H1 (cell line): Measurements from ENCODE around the gene PRLHR. TPM values are rescaled to one million over a fixed set of nuclear protein-coding genes. Genes with fewer than 3 reads are reported as not detected.

Source experiments
- CTCF ChIA-PET: fragments of 300-600 bp; sonication (Branson Sonifier 250); formaldehyde crosslinking; loops from one replicate; lab custom pipeline; 2021; ENCODE audit not compliant: partially characterized antibody; lab: Charles Lee
- POLR2A ChIA-PET: fragments of 300-600 bp; sonication (Branson Sonifier 250); formaldehyde crosslinking; loops from one replicate; lab custom pipeline; 2021; ENCODE audit warnings: inconsistent platforms; ENCODE audit not compliant: partially characterized antibody; lab: Charles Lee
- DNase-seq, 2 experiments: peaks; one replicate each; pipeline versions ENCODE4 v3.0.0 to v3.0.0-alpha.2; 2010 to 2022; ENCODE audit warnings: low spot score in 2 of 2, low read depth in 1 of 2, mixed read lengths in 1 of 2
- FAIRE-seq: peaks from 2 replicates; lab custom pipeline; 2011; peaks lifted over from hg19 to GRCh38; lab: Jason Lieb, UNC
- H2AFZ ChIP-seq: 2 replicates; pipeline ENCODE4 v1.8.1; 2012; ENCODE audit warnings: low read length, inconsistent platforms
- H2AK5ac ChIP-seq: 2 replicates; pipeline ENCODE4 v1.6.1; 2013; ENCODE audit warnings: low read depth, low read length
- H2BK120ac ChIP-seq: replicated peaks from 2 replicates; pipeline ENCODE3; 2013; ENCODE audit warnings: low read depth, low read length, inconsistent platforms
- H2BK12ac ChIP-seq: 2 replicates; pipeline ENCODE4 v1.6.1; 2013; ENCODE audit warnings: low read depth, low read length
- H2BK15ac ChIP-seq: 2 replicates; pipeline ENCODE4 v1.6.1; 2013; ENCODE audit warnings: low read length
- H2BK20ac ChIP-seq: 2 replicates; pipeline ENCODE4 v1.6.1; 2013; ENCODE audit warnings: low read length
- H2BK5ac ChIP-seq: 2 replicates; pipeline ENCODE4 v1.6.1; 2013; ENCODE audit warnings: low read depth, low read length
- H3K14ac ChIP-seq: 2 replicates; pipeline ENCODE4 v1.6.1; 2013; ENCODE audit warnings: inconsistent platforms; ENCODE audit not compliant: insufficient read length
- H3K18ac ChIP-seq: 2 replicates; pipeline ENCODE4 v1.6.1; 2013; ENCODE audit warnings: low read length; ENCODE audit errors: extremely low read depth
- H3K23ac ChIP-seq: 2 replicates; pipeline ENCODE4 v1.6.1; 2013; ENCODE audit warnings: inconsistent platforms; ENCODE audit not compliant: insufficient read length
- H3K23me2 ChIP-seq: 2 replicates; pipeline ENCODE4 v1.6.1; 2013; ENCODE audit warnings: low read depth, low read length
- H3K27ac ChIP-seq: 2 replicates; pipeline ENCODE4 v1.6.1; 2011; ENCODE audit warnings: low read depth, low read length, inconsistent platforms
- H3K27me3 ChIP-seq, 4 experiments: replicated peaks in 1 of 4; 1 replicate in 1 of 4; 2 replicates in 3 of 4; pipeline versions ENCODE4 v1.6.1 to v1.8.1; 2011 to 2013; ENCODE audit warnings: low read length in 3 of 4, mild to moderate bottlenecking in 3 of 4, inconsistent platforms in 2 of 4, mixed read lengths in 2 of 4, moderate library complexity in 1 of 4; ENCODE audit not compliant: control insufficient read depth in 3 of 4, insufficient read depth in 3 of 4; ENCODE audit errors: extremely low read depth in 1 of 4
- H3K36me3 ChIP-seq, 4 experiments: 2 replicates each; pipeline versions ENCODE4 v1.6.1 to v1.8.1; 2011 to 2013; ENCODE audit warnings: mild to moderate bottlenecking in 4 of 4, low read length in 3 of 4, moderate library complexity in 2 of 4, control low read depth in 1 of 4, inconsistent platforms in 1 of 4; ENCODE audit not compliant: insufficient read depth in 4 of 4, control insufficient read depth in 2 of 4
- H3K4ac ChIP-seq: replicated peaks from 2 replicates; pipeline ENCODE3; 2013; ENCODE audit warnings: low read length, low read depth, mixed read lengths, inconsistent platforms; ENCODE audit not compliant: insufficient read length
- H3K4me1 ChIP-seq, 4 experiments: replicated peaks in 1 of 4; 1 replicate in 1 of 4; 2 replicates in 3 of 4; pipeline versions ENCODE4 v1.6.1 to v1.8.1; 2011 to 2013; ENCODE audit warnings: low read length in 3 of 4, inconsistent platforms in 2 of 4, mixed read lengths in 1 of 4; ENCODE audit not compliant: insufficient read depth in 4 of 4, control insufficient read depth in 3 of 4
- H3K4me2 ChIP-seq, 2 experiments: 2 replicates each; pipeline versions ENCODE4 v1.6.1 to v1.8.1; 2011 to 2013; ENCODE audit warnings: low read depth in 2 of 2, low read length in 2 of 2, control low read depth in 1 of 2, inconsistent platforms in 1 of 2, mild to moderate bottlenecking in 1 of 2; ENCODE audit not compliant: insufficient read depth in 1 of 2
- H3K4me3 ChIP-seq, 4 experiments: fragments of 200-600, 300-600 bp in 1 of 4; sonication (generic), shearing (Covaris generic), sonication (Bioruptor Twin) in 1 of 4; 2 replicates each; pipeline versions ENCODE4 v1.5.1 to v1.8.1; 2011 to 2016; ENCODE audit warnings: low read length in 4 of 4, low read depth in 3 of 4, control low read depth in 2 of 4, inconsistent platforms in 2 of 4, mild to moderate bottlenecking in 2 of 4, mixed read lengths in 1 of 4, moderate library complexity in 1 of 4; ENCODE audit not compliant: insufficient read depth in 2 of 4; ENCODE audit errors: extremely low read depth in 1 of 4
- H3K56ac ChIP-seq: replicated peaks from 2 replicates; pipeline ENCODE3; 2013; ENCODE audit warnings: low read depth, mild to moderate bottlenecking, mixed read lengths, low read length, inconsistent platforms; ENCODE audit not compliant: insufficient read length
- H3K79me1 ChIP-seq: 2 replicates; pipeline ENCODE4 v1.6.1; 2013; ENCODE audit warnings: low read depth, low read length, control low read depth
- H3K79me2 ChIP-seq, 2 experiments: 2 replicates each; pipeline versions ENCODE4 v1.6.1 to v1.8.1; 2012 to 2013; ENCODE audit warnings: low read length in 2 of 2, mild to moderate bottlenecking in 2 of 2, inconsistent platforms in 1 of 2; ENCODE audit not compliant: insufficient read depth in 2 of 2, control insufficient read depth in 1 of 2
- H3K9ac ChIP-seq, 4 experiments: replicated peaks in 1 of 4; 1 replicate in 1 of 4; 2 replicates in 3 of 4; pipeline versions ENCODE4 v1.6.1 to v1.8.1; 2011 to 2013; ENCODE audit warnings: low read depth in 3 of 4, low read length in 3 of 4, control low read depth in 2 of 4, mild to moderate bottlenecking in 2 of 4, moderate library complexity in 2 of 4, inconsistent platforms in 1 of 4; ENCODE audit errors: extremely low read depth in 1 of 4
- H3K9me3 ChIP-seq, 2 experiments: 2 replicates each; pipeline versions ENCODE4 v1.6.1 to v1.8.1; 2012 to 2013; ENCODE audit warnings: mild to moderate bottlenecking in 2 of 2, moderate library complexity in 2 of 2, control low read depth in 1 of 2, inconsistent platforms in 1 of 2, low read depth in 1 of 2, low read length in 1 of 2, mixed read lengths in 1 of 2; ENCODE audit not compliant: insufficient read depth in 2 of 2
- H4K20me1 ChIP-seq, 2 experiments: replicated peaks in 1 of 2; 2 replicates each; pipeline versions ENCODE3 to v1.8.1; 2011 to 2013; ENCODE audit warnings: inconsistent platforms in 2 of 2, low read length in 2 of 2, mild to moderate bottlenecking in 1 of 2; ENCODE audit not compliant: insufficient read depth in 2 of 2, control insufficient read depth in 1 of 2
- H4K5ac ChIP-seq: 2 replicates; pipeline ENCODE4 v1.6.1; 2013; ENCODE audit warnings: low read length, low read depth, mixed read lengths, inconsistent platforms; ENCODE audit not compliant: insufficient read length
- H4K8ac ChIP-seq: 2 replicates; pipeline ENCODE4 v1.8.0; 2013; ENCODE audit warnings: mild to moderate bottlenecking, moderate library complexity, low read length, inconsistent platforms; ENCODE audit not compliant: insufficient read depth; ENCODE audit errors: extremely low read depth
- H4K91ac ChIP-seq: replicated peaks from 2 replicates; pipeline ENCODE3; 2013; ENCODE audit warnings: low read length, mixed read lengths, inconsistent platforms; ENCODE audit not compliant: insufficient read length
- CBX8 ChIP-seq: fragments of 300-800, 300-1000 bp; sonication (generic); IDR thresholded peaks from 2 replicates; pipeline ENCODE4 v1.7.1; 2016; ENCODE audit warnings: low read depth, low read length, borderline replicate concordance
- YY1 ChIP-seq: IDR thresholded peaks from 2 replicates; pipeline ENCODE4 v1.6.1; 2011; ENCODE audit warnings: low read depth, mild to moderate bottlenecking, low read length
- WGBS, 2 experiments: shearing (Covaris generic) in 1 of 2; methylation state at CpG; one replicate each; pipeline versions ENCODE4 v1.1.6 to v1.1.7; 2013 to 2015; ENCODE audit warnings: low lambda C conversion rate in 2 of 2, mixed read lengths in 2 of 2, inconsistent platforms in 1 of 2, low coverage in 1 of 2, missing lambda C conversion rate in 1 of 2; ENCODE audit not compliant: insufficient replicate concordance in 2 of 2, insufficient coverage in 1 of 2, insufficient read length in 1 of 2; ENCODE audit errors: extremely low coverage in 1 of 2, missing lambda C conversion rate in 1 of 2; 5-methylcytosine and 5-hydroxymethylcytosine counted together
- polyA plus RNA-seq, 7 experiments: library from polyadenylated mRNA; depleted of rRNA in 3 of 7; stranded (reverse) in 5 of 7; unstranded in 2 of 7; fragments of >200 nt in 5 of 7; fragments of 200-250 nt in 2 of 7; gene quantifications; 1 replicate in 5 of 7; 2 replicates in 1 of 7; 4 replicates in 1 of 7; pipeline versions ENCODE4 v1.2.1 to v1.2.3, GENCODE V29; 2011 to 2013; ENCODE audit warnings: missing spikeins in 2 of 7, mixed read lengths in 2 of 7
- total RNA-seq: library from RNA; stranded (reverse); fragmentation: NEBNext Ultra II Directional; extraction: Animal tissue kit (Norgen Biotek cat#: 25700); gene quantifications from 2 replicates; pipeline ENCODE4 v1.2.1, GENCODE V29; 2021

The PRLHR gene
- total and polyA plus RNA-seq, 2 of the 8 experiments (the other 6 are each of a cell fraction or from before 2014, with no cell fraction given), result not detected

DNA sequence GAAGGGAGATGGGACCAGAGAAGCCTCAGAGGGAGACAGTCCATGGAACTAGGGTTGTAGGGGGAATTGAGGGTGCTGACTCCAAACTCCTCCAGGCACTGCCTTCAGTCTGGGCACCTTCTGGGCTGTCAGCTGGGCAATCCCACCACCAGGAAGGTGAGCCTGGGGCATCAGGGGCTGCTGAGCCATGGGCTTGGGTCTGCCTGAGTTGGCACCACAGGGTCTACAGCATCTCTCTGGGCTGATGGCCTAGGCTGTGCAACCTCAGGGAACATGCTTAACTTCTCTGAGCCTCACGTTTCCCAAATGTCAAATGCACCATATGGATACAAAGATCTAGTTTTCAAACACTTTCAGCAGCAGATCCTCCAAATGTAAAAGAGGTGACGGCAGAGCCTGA lies 46.8 kb upstream of the PRLHR start:
- TF ChIP-seq YY1 (no peak), CBX8 (no peak)
- Histone ChIP-seq H2BK12ac (no peak overlapping the region), H4K91ac (no peak overlapping the region), H4K8ac (no peak overlapping the region), H3K27me3 (peaks cover 0 to 2% (median 0%) of the 10 kb centered on the region in 4 experiments; a peak in 2 of 7 replicates), H3K79me1 (no peaks in the 10 kb centered on the region), H3K14ac (no peak overlapping the region), H3K4me3 (no peak overlapping the region), H3K9ac (no peak overlapping the region), H3K36me3 (no peaks in the 10 kb centered on the region), H2BK120ac (no peak overlapping the region), H3K18ac (no peak overlapping the region), H3K4me1 (0 out of 7 replicates have a peak, but pooled peaks cover 0 to 2% (median 0%) of the 10 kb centered on the region in 4 experiments), H2AK5ac (no peak overlapping the region), H3K56ac (no peak overlapping the region), H2BK5ac (no peak overlapping the region), H2BK15ac (no peak overlapping the region), H3K4me2 (no peak overlapping the region), H3K79me2 (no peaks in the 10 kb centered on the region), H3K9me3 (peaks cover 5 to 9% of the 10 kb centered on the region in 2 experiments; a peak in 2 of 4 replicates), H3K27ac (no peak overlapping the region), H2BK20ac (no peak overlapping the region), H4K5ac (no peak overlapping the region), H3K23me2 (no peaks in the 10 kb centered on the region), H2AFZ (no peak overlapping the region), H4K20me1 (peaks cover 0 to 2% of the 10 kb centered on the region in 2 experiments), H3K4ac (no peak overlapping the region), H3K23ac (no peak overlapping the region)
- FAIRE-seq (no peak), DNase-seq (no peak)
- ChIA-PET POLR2A (no interaction called here), CTCF (interaction anchor here (1.1 to 2.1 kb wide), 2 partner anchors 17 to 22 kb away, joined by 3 to 4 read pairs; no protein-coding TSS in a partner anchor)
- WGBS, 2 experiments, result 91% methylated on average over 2 of the region's 2 CpGs; no CpG with 5 or more reads in 1 of the 2 experiments
